Neural progenitor cell (in vitro differentiated cells): Measurements from ENCODE around the gene ZMAT5.

Experiments
- CTCF ChIP-seq: fragments of 200-600 bp; sonication (generic); IDR thresholded peaks from 2 replicates; pipeline ENCODE4 v1.5.1; 2017; ENCODE audit warnings: antibody characterized with exemption, mild to moderate bottlenecking
- EZH2phosphoT487 ChIP-seq: fragments of 200-600 bp; sonication (generic); IDR thresholded peaks from 2 replicates; pipeline ENCODE4 v1.6.1; 2017; ENCODE audit warnings: antibody characterized with exemption

DNA sequence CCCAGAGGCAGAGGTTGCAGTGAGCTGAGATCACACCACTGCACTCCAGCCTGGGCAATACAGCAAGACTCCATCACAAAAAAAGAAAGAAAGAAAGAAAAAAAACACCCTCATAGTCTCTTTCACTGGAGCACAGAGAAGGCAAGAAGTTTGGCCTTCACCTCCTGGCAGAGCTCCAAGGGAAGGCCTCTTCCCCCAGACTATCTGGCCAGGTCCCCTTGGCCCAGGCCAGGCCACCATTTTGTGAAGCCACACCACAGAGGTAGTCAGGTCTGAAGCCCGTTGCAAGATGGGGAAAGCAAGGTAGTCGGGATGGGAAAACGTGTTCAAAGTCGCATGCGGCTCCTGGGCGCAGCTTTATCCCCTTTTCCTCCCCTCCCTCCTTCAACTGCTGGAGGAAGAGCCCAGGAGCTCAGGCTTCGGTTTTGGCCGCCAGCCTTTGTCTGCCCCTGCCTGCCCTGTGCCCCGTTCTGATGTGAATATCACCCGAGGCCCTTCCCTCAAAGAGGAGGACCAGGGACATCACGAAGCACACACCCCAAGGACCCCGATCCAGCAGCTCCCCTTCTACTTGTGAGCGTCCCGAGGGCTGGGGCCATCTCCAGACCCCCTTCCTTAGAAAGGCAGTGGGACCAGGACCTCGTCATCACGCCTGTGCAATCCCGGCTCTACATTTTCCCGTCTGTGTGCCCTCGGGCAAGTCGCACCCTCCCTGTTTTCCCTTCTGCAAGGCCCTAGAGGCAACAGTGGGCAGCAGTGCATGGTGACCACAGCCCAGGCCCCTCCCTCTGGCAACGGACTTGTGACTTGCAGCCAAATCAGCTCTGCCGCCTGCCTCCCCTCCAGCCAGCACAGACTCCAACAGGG, 29.3 kb downstream of the ZMAT5 start:
- TF ChIP-seq EZH2phosphoT487 (no peak), CTCF (no peak)
